ENCODE data around the gene HOXB1.

HOXB1 gene

DNA sequence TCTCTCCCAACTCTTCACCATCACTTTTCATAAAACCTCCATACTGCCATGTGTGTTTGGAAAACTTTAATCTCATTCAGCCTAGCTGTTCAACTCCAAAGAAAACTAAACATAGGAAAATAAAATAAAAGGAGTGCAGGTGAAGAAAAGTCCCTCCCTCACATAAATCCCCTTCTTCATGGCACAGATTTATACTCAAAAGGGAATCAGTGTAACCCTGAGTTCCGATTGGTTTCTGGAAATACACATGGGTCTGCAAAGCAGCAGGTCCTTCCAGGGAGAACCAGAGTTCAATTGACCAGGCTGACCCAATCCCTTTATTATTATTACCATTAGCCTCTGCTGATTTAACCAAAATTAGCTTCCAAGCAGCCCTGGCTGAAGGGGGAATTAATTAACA lies 23.0 kb upstream of the HOXB1 start:
- no peak for DNase-seq

DNA sequence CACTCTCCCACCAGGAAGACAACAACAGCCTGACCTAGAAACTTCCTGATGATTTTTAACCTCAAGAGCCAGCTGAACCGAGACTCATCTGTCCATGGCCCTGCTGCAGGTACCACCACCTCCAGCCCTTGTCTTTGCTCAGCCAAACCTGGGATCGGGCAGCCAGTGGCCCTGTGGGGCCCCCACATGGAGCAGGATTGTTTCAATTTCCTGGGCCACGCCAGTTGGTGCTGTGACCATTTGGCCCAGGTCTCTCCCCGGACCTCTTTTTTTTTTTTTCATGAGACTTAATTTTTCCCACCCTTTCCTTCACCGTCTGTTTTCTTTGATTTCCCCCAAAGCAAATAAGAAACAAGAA lies 22.4 kb upstream of the HOXB1 start:
- no peak for DNase-seq

DNA sequence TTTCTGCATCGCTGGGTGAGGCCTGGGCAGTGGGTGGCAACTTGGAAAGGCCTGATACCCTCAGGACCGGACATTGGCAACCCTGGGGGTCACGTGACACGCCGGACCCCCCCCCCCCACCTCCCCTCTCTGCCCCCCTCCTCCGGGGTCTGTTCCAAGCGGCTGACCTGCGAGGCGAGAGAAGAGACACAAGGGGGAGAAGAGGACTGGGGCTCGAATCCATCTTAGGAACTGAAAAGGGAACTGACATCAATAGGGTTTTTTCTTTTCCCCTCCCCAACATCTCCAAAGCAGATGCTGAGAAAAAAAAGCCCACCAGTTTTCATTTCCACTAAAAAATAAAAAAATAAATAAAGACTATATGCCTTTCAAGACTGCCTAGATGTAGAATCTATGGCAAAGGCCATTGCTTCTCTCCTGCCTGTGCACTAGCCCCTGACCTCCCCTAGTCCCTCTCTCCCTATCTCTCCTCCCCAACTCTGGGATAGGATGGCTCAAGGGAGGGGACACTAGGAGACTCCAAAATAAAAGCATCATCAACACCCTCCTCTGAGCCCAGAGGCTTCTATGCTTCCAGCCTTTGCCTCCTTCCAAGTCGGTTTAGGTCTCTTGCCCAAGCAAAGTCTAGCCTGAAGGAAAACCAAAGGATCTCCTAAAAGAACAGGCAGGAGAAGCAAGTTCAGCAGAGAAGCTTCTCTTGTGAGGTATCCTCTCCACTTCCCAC lies 21.8 kb upstream of the HOXB1 start:
- DNase-seq, result no peak

DNA sequence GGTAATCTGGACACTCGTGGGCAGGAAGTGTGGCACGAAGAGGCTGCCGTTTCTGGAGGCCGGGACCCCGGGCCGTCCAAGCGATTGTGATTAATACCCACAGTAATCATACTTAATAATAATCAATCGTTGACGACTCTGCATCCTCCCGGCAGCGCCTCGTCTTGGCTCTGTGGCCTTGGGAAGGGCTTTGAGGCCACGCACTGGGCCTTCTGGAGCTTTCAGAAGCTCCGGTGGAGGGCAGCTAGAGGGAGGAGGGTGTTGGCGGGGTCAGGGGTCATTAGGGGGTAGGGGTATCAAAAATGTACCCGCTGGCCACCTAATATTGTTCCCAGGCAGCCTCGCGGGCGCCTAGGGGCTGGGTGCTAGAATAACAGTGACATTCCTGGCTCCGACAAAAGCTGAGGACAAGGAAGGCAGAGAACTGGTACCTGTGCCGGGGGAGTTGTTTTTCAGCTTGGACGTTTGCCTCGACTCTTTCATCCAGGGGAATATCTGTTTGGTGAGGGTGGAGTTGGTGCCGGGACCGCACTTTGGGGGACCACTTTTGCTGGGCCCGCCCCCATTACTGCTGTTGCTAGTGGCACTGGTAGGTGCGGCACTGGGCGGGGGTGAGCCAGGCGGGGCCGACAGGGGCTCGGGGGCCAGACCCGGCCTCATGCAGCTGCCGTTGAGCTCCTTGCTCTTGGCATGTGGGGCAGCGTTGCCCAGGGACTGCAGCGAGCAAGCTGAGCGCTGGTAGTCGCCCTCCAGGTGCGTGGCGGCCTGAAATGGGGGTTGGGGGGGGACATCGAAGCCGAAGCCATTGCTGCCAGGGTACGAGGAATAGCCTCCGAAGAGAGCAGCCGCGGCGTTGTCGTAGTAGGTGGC lies 21.0 kb upstream of the HOXB1 start:
- DNase-seq, result no peak

DNA sequence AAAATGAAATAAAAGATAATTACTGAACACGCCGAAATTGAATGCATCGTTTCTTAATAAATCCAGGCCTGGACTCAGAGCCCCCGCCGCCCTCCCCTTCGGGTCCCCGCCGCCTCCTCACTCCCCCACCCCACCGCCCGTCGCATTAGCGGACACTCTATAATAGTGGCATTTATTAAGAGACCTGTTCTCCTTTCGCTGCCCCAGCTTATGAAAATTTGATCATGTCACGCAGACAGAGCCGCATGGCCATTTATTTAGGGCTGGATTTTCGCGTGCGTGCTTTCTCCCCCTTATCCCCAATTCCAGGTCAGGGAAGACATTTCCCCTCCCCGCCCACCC lies 20.4 kb upstream of the HOXB1 start:
- DNase-seq, result no peak

DNA sequence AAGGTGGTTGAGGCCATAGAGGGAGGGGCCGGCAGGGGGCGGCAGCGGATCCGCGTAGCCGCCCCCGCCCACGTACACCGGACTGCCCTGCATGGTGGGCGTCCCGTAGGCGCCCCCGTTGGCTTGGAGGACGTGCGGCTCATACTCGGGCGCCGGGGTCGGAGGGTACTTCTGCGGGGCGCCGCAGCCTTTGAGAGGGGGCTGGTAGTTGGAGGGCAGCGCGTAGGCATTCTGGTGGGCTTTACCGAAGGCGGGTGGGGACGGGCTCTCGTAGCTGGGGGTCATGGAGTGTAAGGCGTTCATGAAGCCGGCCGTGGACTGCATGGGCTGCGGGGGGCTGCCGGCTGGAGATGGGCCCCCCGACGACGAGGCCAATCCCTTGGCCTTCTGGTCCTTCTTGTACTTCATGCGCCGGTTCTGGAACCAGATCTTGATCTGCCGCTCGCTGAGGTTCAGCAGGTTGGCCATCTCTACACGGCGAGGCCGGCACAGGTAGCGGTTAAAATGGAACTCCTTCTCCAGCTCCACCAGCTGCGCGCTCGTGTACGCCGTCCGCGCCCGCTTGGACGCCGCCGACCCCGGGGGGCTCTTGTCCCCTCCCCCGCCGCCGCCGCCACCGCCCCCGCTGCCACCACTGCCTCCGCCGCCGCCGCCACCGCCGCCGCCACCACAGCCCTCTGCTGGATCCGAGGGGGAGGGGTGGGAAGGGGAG lies 19.8 kb upstream of the HOXB1 start:
- DNase-seq, result no peak

DNA sequence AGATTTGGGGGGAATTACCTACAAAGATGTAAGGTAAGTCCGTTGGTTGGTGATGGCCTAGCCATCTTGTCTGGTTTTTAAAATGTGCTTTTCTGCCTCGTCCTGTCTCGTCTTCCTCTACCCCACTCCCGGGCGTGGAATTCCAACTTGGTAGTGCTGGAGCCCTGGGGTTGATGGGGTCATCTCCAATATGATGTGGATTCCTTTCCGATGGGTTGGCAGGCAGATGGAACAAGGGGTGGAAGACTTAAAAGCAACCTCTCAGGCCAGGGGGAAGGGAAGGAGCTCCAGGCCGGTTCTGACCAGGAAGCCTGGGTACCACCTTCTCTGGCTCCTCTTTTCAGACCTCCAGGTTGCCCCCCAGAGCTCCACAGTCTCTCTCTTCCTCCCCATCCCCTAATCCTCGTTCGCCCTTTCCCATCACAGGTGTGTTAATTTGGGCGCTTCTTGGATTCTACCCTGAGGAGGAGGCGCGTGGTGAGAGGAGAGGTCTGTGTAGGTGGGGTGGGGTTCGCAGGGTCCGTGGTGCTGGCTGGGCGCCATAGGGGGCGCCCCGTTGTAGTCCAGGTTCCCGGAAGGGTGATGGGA lies 19.2 kb upstream of the HOXB1 start:
- no peak for DNase-seq

DNA sequence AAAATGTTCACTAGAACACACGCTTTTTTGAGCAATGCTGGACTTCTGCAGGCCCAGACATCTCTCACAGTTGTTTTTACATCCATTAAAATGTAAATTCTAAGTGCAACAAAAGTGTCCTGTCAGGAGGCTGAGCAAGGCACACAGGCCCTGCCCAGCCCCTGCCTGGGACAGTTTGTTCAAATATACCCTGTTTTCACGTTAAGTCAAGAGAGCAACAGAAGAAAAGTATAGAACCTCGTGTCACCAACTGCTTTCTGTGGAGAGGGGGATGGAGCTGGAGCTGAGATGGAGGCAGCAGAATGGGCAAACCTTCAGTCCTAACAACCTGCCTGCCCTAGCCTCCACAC lies 18.4 kb upstream of the HOXB1 start:
- no peak for DNase-seq

DNA sequence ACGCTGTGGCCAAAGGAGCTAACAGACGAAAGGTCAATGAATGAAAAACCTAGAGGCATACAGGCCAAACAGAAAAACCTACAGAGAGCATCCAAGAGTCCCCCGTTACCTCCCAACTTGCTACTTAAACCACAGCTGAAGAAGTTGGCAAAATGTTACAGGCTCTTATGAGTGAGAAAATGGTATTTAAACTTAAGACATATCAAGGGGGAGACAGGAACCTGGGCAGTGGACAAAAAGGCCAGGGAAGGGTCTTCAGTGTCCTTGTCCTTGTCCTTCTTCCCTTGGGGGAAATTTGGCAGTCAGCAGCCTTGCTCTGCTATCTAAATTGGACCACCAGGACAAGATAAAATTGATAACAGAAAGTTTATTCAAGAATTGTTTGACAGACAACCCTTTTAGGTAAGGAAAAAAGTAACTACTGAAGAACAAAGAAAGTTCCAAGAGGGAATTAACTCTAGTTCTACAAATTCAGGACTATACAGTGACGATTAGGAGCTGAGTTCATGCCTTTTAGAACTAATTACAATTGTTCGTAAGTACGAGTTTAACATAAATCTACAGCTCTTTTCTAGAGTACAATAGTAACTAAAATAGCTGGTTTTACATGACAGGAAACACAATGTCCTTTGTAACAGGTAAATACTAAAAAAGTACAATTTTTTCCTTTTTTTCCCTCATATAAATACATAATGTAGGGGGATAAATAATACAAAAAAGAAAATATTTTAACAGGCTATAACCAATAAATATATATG lies 17.9 kb upstream of the HOXB1 start:
- DNase-seq, result no peak

DNA sequence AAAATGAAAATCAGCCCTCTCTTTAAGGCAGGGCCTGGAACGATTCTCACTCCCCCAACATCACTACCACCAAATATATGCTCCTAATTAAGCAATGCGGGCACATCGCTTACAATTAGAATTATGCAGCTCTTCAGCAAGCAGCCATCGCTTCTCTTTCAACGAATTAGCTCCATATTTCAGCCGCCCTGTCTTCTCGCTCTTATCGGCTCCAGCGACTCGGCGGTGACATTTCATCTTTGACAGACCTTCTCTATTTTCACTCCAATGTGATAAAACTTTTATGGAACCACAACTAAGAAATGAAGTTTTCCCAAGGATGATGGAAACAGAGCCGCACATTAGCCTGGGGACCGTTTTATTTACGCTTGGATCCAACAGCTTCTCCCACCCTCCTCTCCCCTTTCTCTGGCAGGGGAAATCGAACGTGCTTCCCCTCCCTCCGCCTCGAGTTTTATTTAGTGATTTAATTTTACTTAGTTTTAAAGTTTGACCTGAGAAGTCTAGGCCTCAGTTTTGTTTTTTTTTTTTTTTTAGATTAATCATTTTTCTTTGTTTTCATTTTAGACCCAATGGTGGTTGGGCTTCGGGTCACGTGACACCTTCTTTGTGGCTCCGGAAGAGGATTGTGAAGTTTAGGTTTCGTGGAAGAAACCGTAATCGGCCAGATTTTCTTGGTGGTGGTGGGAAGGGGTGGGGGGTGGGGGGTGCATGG lies 17.2 kb upstream of the HOXB1 start:
- no peak for DNase-seq

DNA sequence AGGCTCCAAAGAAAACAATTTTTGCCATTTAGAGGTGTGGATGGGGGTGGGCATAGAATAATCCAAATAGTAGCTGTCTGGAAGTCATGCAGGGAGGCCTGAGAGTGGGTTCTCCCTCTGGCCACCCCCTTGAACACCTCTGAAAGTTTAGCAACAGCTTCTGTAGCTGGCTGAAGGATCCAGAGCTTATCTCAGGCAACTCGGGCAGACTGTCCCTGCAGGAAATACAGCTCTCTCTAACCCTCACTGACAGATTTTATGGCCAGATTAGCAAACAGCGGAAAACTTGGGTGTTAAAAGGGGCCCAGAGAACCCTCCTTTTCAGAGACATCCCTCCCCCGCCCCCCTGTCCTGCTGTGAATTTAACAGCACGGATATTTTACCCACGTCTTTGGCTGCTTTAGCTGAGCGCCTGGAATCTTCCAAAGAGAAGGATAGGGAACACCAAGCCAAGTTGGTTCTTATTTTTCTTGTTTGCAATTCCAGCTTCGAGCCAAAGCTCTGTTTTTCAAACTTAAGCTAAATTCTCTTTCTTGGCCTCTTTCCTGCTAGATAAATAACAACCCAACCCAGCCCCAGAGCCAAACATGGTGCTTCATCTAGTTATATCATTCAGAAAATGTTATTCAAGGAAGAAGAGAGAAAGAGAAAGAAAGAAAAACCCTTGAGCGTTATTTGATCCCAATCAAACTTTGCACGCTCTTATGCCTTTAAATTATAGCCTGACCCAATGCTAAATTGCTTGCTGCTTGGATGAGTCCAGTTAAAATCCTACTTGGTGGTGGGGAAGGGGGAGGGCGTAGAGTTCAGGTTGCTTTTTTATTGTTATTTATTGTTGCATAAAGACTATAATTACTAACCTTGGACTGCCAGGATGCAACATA lies 16.4 kb upstream of the HOXB1 start:
- no peak for DNase-seq

DNA sequence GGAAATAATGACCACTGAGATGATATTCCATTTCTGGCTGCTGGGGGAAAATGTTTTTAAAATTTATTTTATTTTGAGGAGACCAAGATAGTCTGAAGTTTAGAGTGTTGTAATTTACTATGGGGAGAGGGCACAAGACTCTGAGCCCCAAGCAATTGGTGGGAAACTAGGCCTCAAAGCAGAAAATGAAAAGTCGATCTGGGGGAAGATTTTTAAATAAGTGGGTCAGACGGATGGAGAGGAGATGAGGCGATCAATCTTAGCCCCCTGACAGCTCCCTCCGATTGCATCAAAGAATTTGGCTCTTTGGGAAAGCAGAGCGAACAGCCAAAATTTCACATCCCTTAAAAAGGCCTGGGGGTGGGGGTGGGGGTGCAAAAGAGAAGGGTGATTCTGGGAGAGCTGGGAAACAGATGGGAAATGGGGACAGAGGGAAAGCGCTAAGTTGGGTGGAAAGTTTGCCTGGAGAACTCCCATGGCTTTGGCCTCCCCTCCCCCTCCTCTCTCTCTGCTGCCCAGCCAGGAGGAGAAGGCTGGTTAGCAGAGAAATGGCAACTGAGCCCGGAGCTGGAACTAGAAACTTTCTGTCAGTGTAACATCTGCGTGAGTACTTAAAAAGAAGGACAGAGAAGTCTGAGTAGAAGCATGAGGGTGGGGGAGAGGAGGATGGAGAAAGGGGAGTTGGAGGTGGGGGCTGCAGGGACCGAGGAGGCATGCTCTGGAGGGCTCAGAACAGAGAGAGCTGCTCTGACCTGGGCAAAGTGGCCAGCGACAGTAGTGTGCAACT lies 15.5 kb upstream of the HOXB1 start:
- no peak for DNase-seq

DNA sequence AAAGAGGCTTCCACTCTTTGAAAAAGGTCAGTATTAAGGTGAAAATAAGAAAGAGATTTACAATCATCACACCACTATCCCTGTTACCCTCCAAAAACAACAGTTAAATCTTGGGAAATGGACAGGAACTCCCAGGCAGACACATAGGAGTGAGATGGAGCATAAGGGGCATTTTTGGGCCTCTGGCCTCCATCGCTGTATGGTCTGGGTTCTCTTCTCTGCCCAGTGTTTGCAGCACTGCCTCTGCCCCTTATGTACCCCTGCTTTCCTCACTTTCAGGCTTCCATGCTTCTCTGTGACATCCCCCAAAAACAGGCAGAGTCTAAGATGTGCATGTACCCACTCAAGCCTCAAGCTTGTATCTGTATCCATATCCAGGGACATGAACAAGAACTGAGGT lies 14.7 kb upstream of the HOXB1 start:
- no peak for DNase-seq

DNA sequence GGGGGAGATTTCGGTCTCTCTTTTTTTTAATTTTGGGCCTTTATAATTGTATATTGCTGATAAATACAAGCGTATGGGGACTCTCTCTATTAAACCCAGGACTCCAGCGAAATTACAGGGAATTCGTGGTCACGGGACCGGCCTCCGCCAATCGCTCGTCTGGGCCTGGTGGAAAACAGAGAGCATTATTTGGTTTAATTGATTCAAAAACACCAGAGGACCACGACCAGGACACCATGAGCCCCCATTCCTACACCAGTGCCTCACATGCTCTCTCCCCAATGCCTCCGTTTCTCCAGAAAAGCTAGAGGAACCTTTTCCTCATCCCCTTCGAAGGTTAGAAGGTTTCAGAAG lies 14.2 kb upstream of the HOXB1 start, which contains the start of gene HOXB2:
HOXB2 (minus strand) TSS at position 88 of the 354 bp plus-strand sequence. CDS start 198 bp downstream, outside the sequence.
- no peak for DNase-seq

DNA sequence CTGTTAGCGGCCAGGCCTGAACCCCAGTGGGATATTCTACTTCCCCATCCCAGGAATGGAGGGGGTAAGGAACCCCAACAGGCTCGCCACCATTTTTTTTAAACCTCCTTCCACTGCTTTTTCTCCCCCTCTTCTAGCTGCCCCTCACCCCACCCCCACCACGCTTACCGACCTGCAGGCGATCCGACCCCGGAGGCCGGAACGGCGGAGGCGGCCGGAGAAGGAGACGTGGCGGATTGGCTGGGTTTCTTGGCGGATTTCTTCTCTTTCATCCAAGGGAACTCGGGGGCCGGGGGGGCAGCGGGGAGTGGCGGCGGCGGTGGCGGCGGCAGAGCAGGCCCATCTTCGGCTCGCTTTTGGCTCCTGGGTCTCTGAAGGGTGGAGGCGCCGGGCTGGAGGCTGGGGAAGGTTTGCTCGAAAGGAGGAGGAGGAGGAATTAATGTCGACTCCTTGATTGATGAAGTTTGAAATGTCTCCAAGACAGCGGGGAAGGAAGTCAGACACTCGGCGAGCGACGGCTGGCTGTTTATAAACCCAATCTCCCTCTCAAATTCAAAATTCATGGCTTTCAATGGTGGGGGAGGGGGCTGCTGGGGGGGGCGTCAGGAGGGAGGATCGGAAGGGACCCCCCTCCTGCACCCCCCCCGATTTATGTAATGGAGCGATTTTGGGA lies 13.7 kb upstream of the HOXB1 start:
- DNase-seq, result no peak

DNA sequence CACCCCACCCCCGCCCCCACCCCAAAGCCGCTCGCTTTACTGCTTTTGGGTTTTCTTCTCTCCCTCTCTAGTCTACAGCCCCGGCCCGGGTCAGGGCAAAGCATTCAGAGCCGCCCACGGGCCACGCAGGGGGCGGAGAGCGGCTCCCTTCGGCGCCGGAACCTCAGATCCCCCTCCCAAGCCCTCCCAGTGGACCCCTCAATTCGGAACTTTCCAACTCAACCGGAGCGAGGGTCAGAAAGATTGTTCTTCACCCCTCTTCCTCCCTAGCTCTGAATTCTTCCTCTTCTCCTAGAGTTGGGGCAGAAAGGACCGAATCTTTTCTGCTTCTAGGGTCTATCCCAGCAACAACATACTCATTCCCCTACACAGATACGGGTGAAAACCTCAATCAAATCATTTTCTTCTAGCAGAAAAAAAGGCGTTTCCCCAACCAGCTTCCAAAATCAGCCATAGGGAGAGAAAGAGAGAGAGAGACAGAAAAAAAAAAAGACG lies 13.1 kb upstream of the HOXB1 start:
- DNase-seq, result peak; percentile 28

DNA sequence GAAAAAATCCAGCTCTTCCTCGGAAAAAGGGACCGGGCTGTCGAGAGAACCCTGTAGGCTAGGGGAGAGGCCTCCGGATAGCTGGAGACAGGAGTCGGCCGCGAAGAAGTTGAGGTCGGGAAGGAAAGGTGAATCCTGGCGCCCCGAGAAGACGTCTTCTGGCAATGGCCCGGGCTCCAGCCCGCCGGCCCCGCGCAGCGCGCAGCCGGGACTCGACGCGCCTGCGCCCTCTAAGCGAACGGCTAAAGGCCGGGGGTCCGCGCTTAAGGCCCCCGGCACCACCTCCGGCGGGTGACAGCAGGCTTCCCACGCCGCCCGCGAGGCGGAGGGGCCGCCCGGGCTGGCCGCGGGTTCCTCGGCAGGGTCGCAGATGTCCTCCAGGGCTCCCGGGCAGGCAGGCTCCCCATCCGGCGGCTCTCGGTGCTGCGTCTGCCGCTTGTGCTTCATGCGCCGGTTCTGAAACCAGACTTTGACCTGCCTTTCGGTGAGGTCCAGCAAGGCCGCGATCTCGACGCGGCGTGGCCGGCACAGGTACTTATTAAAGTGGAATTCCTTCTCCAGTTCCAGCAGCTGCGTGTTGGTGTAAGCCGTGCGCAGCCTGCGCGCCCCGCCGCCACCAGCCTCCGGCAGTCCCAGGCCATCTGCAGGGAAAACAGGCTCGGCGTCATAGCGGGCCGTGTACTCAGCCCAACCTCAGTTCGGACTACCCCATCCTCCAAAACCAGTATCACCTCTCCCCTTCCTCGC lies 12.5 kb upstream of the HOXB1 start:
- peak; percentile 27 for DNase-seq

DNA sequence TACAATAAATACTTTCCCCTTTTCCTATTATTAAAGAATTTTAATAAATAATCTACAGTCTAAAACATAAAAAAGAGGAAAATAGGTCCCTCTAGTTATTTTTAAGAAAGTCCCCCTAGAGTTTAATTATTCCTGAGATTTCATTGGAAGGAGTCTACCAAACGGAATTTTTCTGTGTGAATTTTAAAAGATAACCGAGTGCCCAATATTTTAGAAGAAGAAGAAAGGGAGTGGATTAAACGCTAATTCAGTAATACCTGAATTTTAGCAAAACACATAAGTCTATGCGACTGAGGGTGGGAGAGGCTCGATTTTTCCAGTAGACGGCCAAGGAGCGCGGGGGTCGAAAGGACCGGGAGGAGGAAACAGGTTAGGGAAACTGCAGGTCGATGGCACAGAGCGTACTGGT lies 11.9 kb upstream of the HOXB1 start:
- no peak for DNase-seq

Data from activated T-cell treated with anti-CD3 and anti-CD28 coated beads for 4 hours (primary cell).